A549 (cell line): ENCODE results near the gene MED1. TPM values are rescaled to one million over a fixed set of nuclear protein-coding genes. Genes with fewer than 3 reads are reported as not detected.

ENCODE experiments used
- ATAC-seq, 2 experiments: fragments of 200-7000 bp in 1 of 2; fragments of >200 bp in 1 of 2; cut with Nextera tagmentation in 1 of 2; cut with Tn5 transposase in 1 of 2; 3 replicates each; pipeline versions ENCODE4 v1.8.0 to v1.9.1; 2018 to 2020; ENCODE audit warnings: mild to moderate bottlenecking in 1 of 2, moderate library complexity in 1 of 2
- CTCF ChIA-PET: fragments of 300-600 bp; sonication (Branson Sonifier 250); formaldehyde crosslinking; extraction: SDS; loops from one replicate; lab custom pipeline; 2021; ENCODE audit warnings: antibody characterized with exemption, inconsistent platforms; lab: Yijun Ruan, JAX
- POLR2A ChIA-PET: fragments of 350-600 bp; formaldehyde crosslinking; extraction: SDS; loops from one replicate; lab custom pipeline; 2021; ENCODE audit warnings: antibody characterized with exemption, inconsistent platforms; lab: Yijun Ruan, JAX
- DNase-seq, 2 experiments: peaks; one replicate each; pipeline versions ENCODE4 v3.0.0 to v3.0.0-alpha.2; 2011 to 2016; ENCODE audit warnings: low read depth in 1 of 2, low spot score in 1 of 2
- FAIRE-seq: peaks from 2 replicates; lab custom pipeline; 2011; peaks lifted over from hg19 to GRCh38; lab: Jason Lieb, UNC
- H3K27ac ChIP-seq, 2 experiments: fragments of >200 bp; sonication (Bioruptor Twin); formaldehyde crosslinking; 3 replicates each; pipeline ENCODE4 v1.5.1; 2016 to 2017
- H3K4me1 ChIP-seq: fragments of >200 bp; sonication (Bioruptor Twin); formaldehyde crosslinking; 3 replicates; pipeline ENCODE4 v1.6.1; 2016
- H3K4me2 ChIP-seq: fragments of >200 bp; sonication (Bioruptor Twin); formaldehyde crosslinking; 3 replicates; pipeline ENCODE4 v1.6.1; 2016
- H3K4me3 ChIP-seq: fragments of >200 bp; sonication (Bioruptor Twin); formaldehyde crosslinking; 3 replicates; pipeline ENCODE4 v1.5.1; 2016
- H3K9me3 ChIP-seq: fragments of >200 bp; sonication (Bioruptor Twin); formaldehyde crosslinking; 3 replicates; pipeline ENCODE4 v1.6.1; 2016
- CBX8 ChIP-seq: fragments of 200-600 bp; sonication (generic); IDR thresholded peaks from 2 replicates; pipeline ENCODE4 v1.6.1; 2016
- CEBPB ChIP-seq, 2 experiments: fragments of >200 bp in 1 of 2; sonication (Bioruptor Twin) in 1 of 2; formaldehyde crosslinking in 1 of 2; IDR thresholded peaks; 2 replicates each; pipeline ENCODE4 v1.6.1; 2012 to 2016
- CHD2 ChIP-seq: fragments of 150-350 bp; IDR thresholded peaks from 2 replicates; pipeline ENCODE4 v1.6.1; 2014; ENCODE audit warnings: low read length; ENCODE audit not compliant: partially characterized antibody
- CHD4 ChIP-seq: fragments of 200-600 bp; sonication (generic); IDR thresholded peaks from 2 replicates; pipeline ENCODE4 v1.6.1; 2016; ENCODE audit warnings: antibody characterized with exemption, mild to moderate bottlenecking, borderline replicate concordance
- CTCF ChIP-seq: fragments of >200 bp; sonication (Bioruptor Twin); formaldehyde crosslinking; IDR thresholded peaks from 3 replicates; pipeline ENCODE4 v1.5.1; 2016
- EHMT2 ChIP-seq: fragments of 200-600 bp; sonication (generic); IDR thresholded peaks from 2 replicates; pipeline ENCODE4 v1.6.1; 2016; ENCODE audit warnings: antibody characterized with exemption, low read depth, mild to moderate bottlenecking, moderate library complexity
- ELK1 ChIP-seq: fragments of 150-350 bp; IDR thresholded peaks from 2 replicates; pipeline ENCODE4 v1.6.1; 2014; ENCODE audit warnings: low read depth, mild to moderate bottlenecking, low read length
- FOSB ChIP-seq: fragments of 250-450 bp; sonication (Bioruptor Pico); IDR thresholded peaks from 2 replicates; pipeline ENCODE4 v1.5.0; 2020; ENCODE audit warnings: mild to moderate bottlenecking, moderate library complexity
- HES2 ChIP-seq: fragments of >200 bp; sonication (Bioruptor Twin); formaldehyde crosslinking; IDR thresholded peaks from 2 replicates; pipeline ENCODE4 v1.6.1; 2016
- HMGXB4 ChIP-seq: fragments of 250-450 bp; sonication (Bioruptor Pico); IDR thresholded peaks from 2 replicates; pipeline ENCODE4 v1.5.0; 2021; ENCODE audit warnings: mild to moderate bottlenecking, moderate library complexity, borderline replicate concordance
- KDM1A ChIP-seq: fragments of 200-600 bp; sonication (generic); IDR thresholded peaks from 2 replicates; pipeline ENCODE4 v1.6.1; 2016; ENCODE audit warnings: low read depth, mild to moderate bottlenecking
- KDM5A ChIP-seq: fragments of 200-600 bp; sonication (generic); IDR thresholded peaks from 2 replicates; pipeline ENCODE4 v1.6.1; 2016; ENCODE audit warnings: antibody characterized with exemption, mild to moderate bottlenecking
- MAX ChIP-seq: IDR thresholded peaks from 2 replicates; pipeline ENCODE4 v1.6.1; 2012
- MYC ChIP-seq: IDR thresholded peaks from 2 replicates; pipeline ENCODE4 v1.6.1; 2012; ENCODE audit warnings: mild to moderate bottlenecking, inconsistent platforms, low read length, improper control_type of control experiment, borderline replicate concordance
- NR3C1 ChIP-seq: fragments of >200 bp; sonication (Bioruptor Twin); formaldehyde crosslinking; IDR thresholded peaks from 3 replicates; pipeline ENCODE4 v1.6.1; 2017
- PHF8 ChIP-seq: fragments of 200-600 bp; sonication (generic); IDR thresholded peaks from 2 replicates; pipeline ENCODE4 v1.6.1; 2016; ENCODE audit warnings: low read depth, mild to moderate bottlenecking, antibody characterized with exemption, moderate library complexity, borderline replicate concordance
- POLR2AphosphoS2 ChIP-seq: conservative IDR thresholded peaks from 2 replicates; pipeline ENCODE4 v1.6.1; 2012; ENCODE audit warnings: low read length, improper control_type of control experiment, inconsistent platforms
- RCOR1 ChIP-seq: fragments of 150-350 bp; IDR thresholded peaks from 2 replicates; pipeline ENCODE4 v1.6.1; 2014; ENCODE audit warnings: antibody characterized with exemption, low read length, low read depth
- SMC3 ChIP-seq: fragments of >200 bp; sonication (Bioruptor Twin); formaldehyde crosslinking; IDR thresholded peaks from 3 replicates; pipeline ENCODE4 v1.6.1; 2018; ENCODE audit warnings: inconsistent platforms
- ZNF302 ChIP-seq: fragments of 250-450 bp; sonication (Bioruptor Pico); IDR thresholded peaks from 2 replicates; pipeline ENCODE4 v1.9.0; 2021; ENCODE audit warnings: inconsistent platforms, mild to moderate bottlenecking, moderate library complexity
- WGBS: methylation state at CpG from one replicate; pipeline ENCODE4 v1.1.6; 2017; ENCODE audit errors: missing lambda C conversion rate; 5-methylcytosine and 5-hydroxymethylcytosine counted together
- polyA plus RNA-seq, 4 experiments: library from polyadenylated mRNA; depleted of rRNA in 3 of 4; stranded (reverse); fragments of >200 nt; fragmentation: RNase III in 1 of 4; extraction: RNeasy Plus Mini Kit Qiagen cat#74134 plus additional on column Dnase treatment in 1 of 4; gene quantifications; 2 replicates in 3 of 4; 3 replicates in 1 of 4; pipeline ENCODE4 v1.2.3, GENCODE V29; 2011 to 2017

MED1 gene
- polyA plus RNA-seq, 2 of the 4 experiments (the other 2 are of a cell fraction), result 33.8 to 76.2 TPM

GRCh38 chr17:39365872-39366271 is 85.2 kb downstream of the MED1 start:
- no peak for FAIRE-seq
- WGBS, result 89% methylated on average over 5 of the region's 5 CpGs

GRCh38 chr17:39365242-39365641 is 85.8 kb downstream of the MED1 start:
- ATAC-seq, result no peak
- 78% methylated on average over 4 of the region's 4 CpGs for WGBS
- H3K4me3 ChIP-seq, result no peak overlapping the region
- H3K27ac ChIP-seq, result no peak overlapping the region
- peaks cover 6% of the 10 kb centered on the region; the same call in 2 of the 3 replicates for H3K4me1 ChIP-seq
- no peaks in the 10 kb centered on the region for H3K9me3 ChIP-seq
- CTCF ChIA-PET, result interaction anchor here (0.7 kb wide), 1 partner anchor 129 kb away, joined by 3 read pairs; no protein-coding TSS in a partner anchor
- POLR2A ChIA-PET, result interaction anchor here (0.6 kb wide), 1 partner anchor 86 kb away, joined by 3 read pairs; no protein-coding TSS in a partner anchor
- DNase-seq, result no peak
- H3K4me2 ChIP-seq, result no peak overlapping the region
- TF ChIP-seq PHF8 (no peak), ELK1 (no peak), HMGXB4 (CRISPR knock-in tag) (no peak), FOSB (no peak), POLR2AphosphoS2 (no peak), ZNF302 (no peak), KDM5A (no peak)
- no peak for FAIRE-seq

More at GRCh38 chr17:39365872-39366271, 85.2 kb downstream of the MED1 start:
- no peaks in the 10 kb centered on the region for H3K9me3 ChIP-seq
- no peak overlapping the region for H3K4me2 ChIP-seq
- TF ChIP-seq MYC, result no peak
- no peak for TF ChIP-seq CBX8
- no peak for TF ChIP-seq KDM1A
- TF ChIP-seq EHMT2, result no peak
- no peak for TF ChIP-seq HES2
- TF ChIP-seq CHD4, result no peak
- no peak for TF ChIP-seq CEBPB (IDR thresholded peaks at IDR 0.05)
- no peak for TF ChIP-seq RCOR1
- no peak for TF ChIP-seq MAX
- TF ChIP-seq CTCF, result no peak
- no peak for TF ChIP-seq SMC3
- TF ChIP-seq NR3C1, result no peak
- no peak for TF ChIP-seq PHF8
- no peak for TF ChIP-seq CHD2
- POLR2A ChIA-PET, result interaction anchor here (0.6 kb wide), 1 partner anchor 86 kb away, joined by 3 read pairs; no protein-coding TSS in a partner anchor
- H3K4me1 ChIP-seq, result peaks cover 6% of the 10 kb centered on the region; the same call in 2 of the 3 replicates
- ATAC-seq (peak; percentile 49 to 56; a peak in 3 of 6 replicates), DNase-seq (no peak)
- H3K4me3 ChIP-seq, result no peak overlapping the region
- CTCF ChIA-PET, result interaction anchor here (0.8 to 1.0 kb wide), 2 partner anchors 19 to 131 kb away, joined by 3 read pairs; no protein-coding TSS in a partner anchor
- no peak overlapping the region for H3K27ac ChIP-seq
